ENCODE results near the gene RASA4.
"Not testable (repeated sequence)": the region's sequence is repeated elsewhere in the genome, so short reads cannot be mapped to it uniquely, and the experiment has no call there.

GRCh38 chr7:102618122-102618521 is 1.6 kb upstream of the RASA4 start:
- not testable (repeated sequence) for TF ChIP-seq CTCF (IDR thresholded peaks at IDR 0.05; ENCODE audit: insufficient read depth, low read length, poor library complexity, severe bottlenecking); EZH2phosphoT487 (conservative IDR thresholded peaks at IDR 0.05; ENCODE audit: low read length)
